Measurements from ENCODE around the gene IL3.

The IL3 gene

GRCh38 chr5:132065951-132066701 is 5.7 kb downstream of the IL3 start:
- no peaks in the 10 kb centered on the region for H3K36me3 ChIP-seq (ENCODE audit: control insufficient read depth, low read length)
- no peak overlapping the region for H3K4me3 ChIP-seq (ENCODE audit: low read length)
- H3K4me1 ChIP-seq (ENCODE audit: control insufficient read depth, low read length), result no peaks in the 10 kb centered on the region
- H3K79me2 ChIP-seq (ENCODE audit: control insufficient read depth, low read length), result no peaks in the 10 kb centered on the region
- no peak overlapping the region for H3K27ac ChIP-seq (ENCODE audit: low read depth, low read length)
- no peaks in the 10 kb centered on the region for H3K9me3 ChIP-seq (ENCODE audit: control insufficient read depth, insufficient read depth, low read length)
- no peaks in the 10 kb centered on the region for H3K9me2 ChIP-seq (replicated peaks; ENCODE audit: control insufficient read depth, low read length)
- TF ChIP-seq EZH2phosphoT487 (IDR thresholded peaks at IDR 0.05; ENCODE audit: borderline replicate concordance, low read length), result no peak
- no peak for TF ChIP-seq CTCF (IDR thresholded peaks at IDR 0.05; ENCODE audit: low read depth, low read length, poor library complexity, severe bottlenecking)
- H3F3A ChIP-seq (ENCODE audit: control insufficient read depth, insufficient read depth), result no peaks in the 10 kb centered on the region
- no peak overlapping the region for H3K4me2 ChIP-seq (ENCODE audit: low read length)
- no peaks in the 10 kb centered on the region for H3K27me3 ChIP-seq (ENCODE audit: control insufficient read depth, low read length)
- H4K20me1 ChIP-seq (ENCODE audit: control insufficient read depth, insufficient read depth, low read depth, low read length), result no peaks in the 10 kb centered on the region

GRCh38 chr5:132066871-132067270 is 6.4 kb downstream of the IL3 start:
- Histone ChIP-seq H3K27ac (ENCODE audit: low read depth, low read length) (no peak overlapping the region), H3K4me2 (ENCODE audit: low read length) (no peak overlapping the region), H3K9me3 (ENCODE audit: control insufficient read depth, insufficient read depth, low read length) (no peaks in the 10 kb centered on the region), H4K20me1 (ENCODE audit: control insufficient read depth, insufficient read depth, low read depth, low read length) (no peaks in the 10 kb centered on the region), H3K9me2 (replicated peaks; ENCODE audit: control insufficient read depth, low read length) (no peaks in the 10 kb centered on the region), H3K4me1 (ENCODE audit: control insufficient read depth, low read length) (no peaks in the 10 kb centered on the region), H3F3A (ENCODE audit: control insufficient read depth, insufficient read depth) (no peaks in the 10 kb centered on the region), H3K79me2 (ENCODE audit: control insufficient read depth, low read length) (no peaks in the 10 kb centered on the region), H3K4me3 (ENCODE audit: low read length) (no peak overlapping the region), H3K27me3 (ENCODE audit: control insufficient read depth, low read length) (no peaks in the 10 kb centered on the region; the same call in 1 of the 2 replicates), H3K36me3 (ENCODE audit: control insufficient read depth, low read length) (no peaks in the 10 kb centered on the region)
- TF ChIP-seq EZH2phosphoT487 (IDR thresholded peaks at IDR 0.05; ENCODE audit: borderline replicate concordance, low read length), result no peak

- H3K79me2 ChIP-seq (ENCODE audit: control insufficient read depth, low read length), result no peaks in the 10 kb centered on the region
- H4K20me1 ChIP-seq (ENCODE audit: control insufficient read depth, insufficient read depth, low read depth, low read length), result no peaks in the 10 kb centered on the region
- no peaks in the 10 kb centered on the region; the same call in 1 of the 2 replicates for H3K27me3 ChIP-seq (ENCODE audit: control insufficient read depth, low read length)
- H3K4me3 ChIP-seq (ENCODE audit: low read length), result no peak overlapping the region
- H3K27ac ChIP-seq (ENCODE audit: low read depth, low read length), result no peak overlapping the region
- no peaks in the 10 kb centered on the region for H3K36me3 ChIP-seq (ENCODE audit: control insufficient read depth, low read length)
- no peaks in the 10 kb centered on the region for H3F3A ChIP-seq (ENCODE audit: control insufficient read depth, insufficient read depth)
- H3K9me2 ChIP-seq (replicated peaks; ENCODE audit: control insufficient read depth, low read length), result no peaks in the 10 kb centered on the region
- TF ChIP-seq CTCF (IDR thresholded peaks at IDR 0.05; ENCODE audit: low read depth, low read length, poor library complexity, severe bottlenecking), result no peak
- TF ChIP-seq EZH2phosphoT487 (IDR thresholded peaks at IDR 0.05; ENCODE audit: borderline replicate concordance, low read length), result no peak
- no peaks in the 10 kb centered on the region for H3K9me3 ChIP-seq (ENCODE audit: control insufficient read depth, insufficient read depth, low read length)
- no peaks in the 10 kb centered on the region for H3K4me1 ChIP-seq (ENCODE audit: control insufficient read depth, low read length)
- no peak overlapping the region for H3K4me2 ChIP-seq (ENCODE audit: low read length)
Observed at GRCh38 chr5:132067451-132067850, 7.0 kb downstream of the IL3 start.
